OCI-LY7 (cell line): Measurements from ENCODE around the gene TTC9C. TPM values are rescaled to one million over a fixed set of nuclear protein-coding genes. Genes with fewer than 3 reads are reported as not detected.

ENCODE experiments used
- BruUV-seq: library from RNA; stranded (reverse); fragments of 400-500 nt; replicated peaks from 2 replicates; lab custom pipeline; 2021; lab: Mats Ljungman, UMichigan
- CTCF ChIA-PET: fragments of 300-600 bp; sonication (Branson Sonifier 250); formaldehyde crosslinking; loops from one replicate; lab custom pipeline; 2022; ENCODE audit warnings: antibody characterized with exemption; ENCODE audit not compliant: unreplicated experiment; lab: Charles Lee
- POLR2A ChIA-PET: fragments of 300-600 bp; sonication (Branson Sonifier 250); formaldehyde crosslinking; loops from one replicate; lab custom pipeline; 2022; ENCODE audit warnings: antibody characterized with exemption; lab: Charles Lee
- DNase-seq: peaks from one replicate; pipeline ENCODE4 v3.0.0-alpha.2; 2015; ENCODE audit warnings: low spot score
- H2AFZ ChIP-seq: fragments of 200-600 bp; sonication (generic), shearing (Covaris generic); 2 replicates; pipeline ENCODE4 v1.6.1; 2014; ENCODE audit warnings: mild to moderate bottlenecking, antibody characterized with exemption, low read length, moderate library complexity
- H3K27ac ChIP-seq: fragments of 200-600 bp; sonication (generic); 2 replicates; pipeline ENCODE4 v1.5.1; 2014; ENCODE audit warnings: mixed run types, low read depth, mild to moderate bottlenecking, moderate library complexity, low read length, inconsistent platforms; ENCODE audit not compliant: poor library complexity, severe bottlenecking
- H3K36me3 ChIP-seq: fragments of 200-600 bp; sonication (generic); 2 replicates; pipeline ENCODE4 v1.6.1; 2014; ENCODE audit warnings: mild to moderate bottlenecking, antibody characterized with exemption, low read length, moderate library complexity, mixed read lengths; ENCODE audit not compliant: insufficient read depth
- H3K4me1 ChIP-seq: fragments of 200-600 bp; sonication (generic); 2 replicates; pipeline ENCODE4 v1.5.1; 2014; ENCODE audit warnings: mild to moderate bottlenecking, low read length; ENCODE audit not compliant: insufficient read depth, poor library complexity, severe bottlenecking
- H3K4me2 ChIP-seq: fragments of 200-600 bp; sonication (generic); 2 replicates; pipeline ENCODE4 v1.6.1; 2014; ENCODE audit warnings: mild to moderate bottlenecking, low read length
- H3K4me3 ChIP-seq: fragments of 200-600 bp; sonication (generic); 2 replicates; pipeline ENCODE4 v1.5.1; 2014; ENCODE audit warnings: mild to moderate bottlenecking, low read depth, low read length; ENCODE audit not compliant: poor library complexity, severe bottlenecking
- H3K79me2 ChIP-seq: fragments of 200-600 bp; sonication (generic); 2 replicates; pipeline ENCODE4 v1.6.1; 2016; ENCODE audit warnings: low read depth, mild to moderate bottlenecking, low read length, moderate library complexity, mixed read lengths; ENCODE audit not compliant: insufficient read depth
- H3K9me2 ChIP-seq: fragments of 200-600 bp; sonication (generic); 2 replicates; pipeline ENCODE4 v1.6.1; 2016; ENCODE audit warnings: mild to moderate bottlenecking, low read length, mixed read lengths; ENCODE audit not compliant: insufficient read depth
- H3K9me3 ChIP-seq: fragments of 200-600 bp; sonication (generic); 2 replicates; pipeline ENCODE4 v1.6.1; 2014; ENCODE audit warnings: mild to moderate bottlenecking, mixed run types, low read length, mixed read lengths
- H4K20me1 ChIP-seq: fragments of 200-600 bp; sonication (generic); 2 replicates; pipeline ENCODE4 v1.6.1; 2014; ENCODE audit warnings: mild to moderate bottlenecking, antibody characterized with exemption, low read length, moderate library complexity, mixed read lengths; ENCODE audit not compliant: insufficient read depth
- CTCF ChIP-seq: fragments of 200-600 bp; sonication (generic); conservative IDR thresholded peaks from 2 replicates; pipeline ENCODE4 v1.5.1; 2014; ENCODE audit warnings: mild to moderate bottlenecking, antibody characterized with exemption, low read length, moderate library complexity, mixed read lengths
- EZH2phosphoT487 ChIP-seq: fragments of 200-600 bp; sonication (generic); IDR thresholded peaks from 2 replicates; pipeline ENCODE4 v1.6.1; 2018; ENCODE audit warnings: low read depth, borderline replicate concordance, mild to moderate bottlenecking, mixed run types, antibody characterized with exemption, low read length, moderate library complexity, mixed read lengths
- intact Hi-C: fragments of 100-400 bp; cut with micrococcal nuclease; formaldehyde crosslinking; loops from one replicate; pipeline ENCODE4 v1.10.0; 2022; ENCODE audit not compliant: unreplicated experiment
- total RNA-seq, 2 experiments: library from RNA; depleted of rRNA in 1 of 2; stranded (reverse); fragments of >200 nt in 1 of 2; shearing (Covaris generic) in 1 of 2; gene quantifications; 2 replicates each; pipeline ENCODE4 v1.2.3, GENCODE V29; 2014 to 2022

The TTC9C gene
- total RNA-seq, 2 experiments from 2014 or later: 51.7 to 70.2 TPM

DNA sequence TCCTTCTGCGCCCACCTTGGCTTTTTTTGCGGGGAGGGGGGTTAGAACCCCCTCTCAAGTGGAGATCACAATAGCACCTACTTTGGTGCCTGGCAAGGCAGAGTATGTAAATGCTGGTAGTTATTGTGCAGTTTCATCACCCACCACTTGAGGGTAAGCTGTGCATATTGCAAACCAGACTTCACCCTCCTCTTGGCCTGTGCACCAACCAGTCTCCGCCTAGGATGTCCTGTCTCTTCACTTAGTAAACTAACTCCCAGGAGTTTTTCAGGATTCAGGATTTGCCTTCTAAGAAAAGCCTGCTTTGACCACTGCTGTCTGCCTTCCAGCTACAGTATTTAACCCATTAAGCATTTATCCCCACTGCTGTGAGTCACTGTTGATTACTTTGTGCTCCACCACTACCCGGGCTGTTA lies 47.5 kb upstream of the TTC9C start:
- DNase-seq: peak; percentile 85
- Histone ChIP-seq H4K20me1 (no peaks in the 10 kb centered on the region), H3K79me2 (peaks cover 14% of the 10 kb centered on the region; the same call in 1 of the 2 replicates), H3K4me2 (peak overlapping the region; percentile 35; the same call in 1 of the 2 replicates), H2AFZ (peak overlapping the region; percentile 75), H3K9me3 (no peaks in the 10 kb centered on the region), H3K9me2 (no peaks in the 10 kb centered on the region), H3K4me3 (no peak overlapping the region), H3K36me3 (peaks cover 17% of the 10 kb centered on the region), H3K4me1 (peaks cover 35% of the 10 kb centered on the region), H3K27ac (peak overlapping the region; percentile 39)
- no TSS peak for BruUV-seq
- TF ChIP-seq EZH2phosphoT487: no peak
- TF ChIP-seq CTCF: peak; percentile 85
- intact Hi-C loops: loop anchor here (2.0 kb wide), 1 partner anchor 46 kb away; the partner anchor contains the start of gene HNRNPUL2
- ChIA-PET POLR2A (interaction anchor here (0.6 to 2.5 kb wide), 25 partner anchors 9 to 1003 kb away, joined by 3 to 13 read pairs (median 4); partner anchors contain the start of genes C11orf98, CSKMT, HNRNPUL2 and INTS5), CTCF (interaction anchor here (0.6 to 1.5 kb wide), 5 partner anchors 9 to 256 kb away, joined by 3 to 5 read pairs (median 3); partner anchors contain the start of genes C11orf98 and CSKMT)

DNA sequence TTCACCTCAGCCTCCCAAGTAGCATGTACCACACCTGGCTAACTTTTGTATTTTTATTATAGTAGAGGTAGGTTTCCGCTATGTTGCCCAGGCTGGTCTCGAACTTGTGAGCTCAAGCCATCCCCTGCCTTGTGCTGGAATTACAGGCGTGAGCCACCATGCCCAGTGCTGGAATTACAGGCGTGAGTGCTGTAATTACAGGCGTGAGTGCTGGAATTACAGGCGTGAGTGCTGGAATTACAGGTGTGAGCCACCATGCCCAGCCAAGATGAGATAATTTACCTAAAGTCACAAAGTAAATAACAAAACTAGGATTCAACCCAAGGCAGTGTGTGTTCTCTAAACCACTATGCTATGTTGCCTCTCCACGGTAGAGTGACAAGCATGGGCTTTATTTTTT lies 45.8 kb upstream of the TTC9C start:
- TF ChIP-seq CTCF (no peak), EZH2phosphoT487 (no peak)
- H3K79me2 ChIP-seq: peaks cover 14% of the 10 kb centered on the region; the same call in 1 of the 2 replicates
- intact Hi-C loops: no loop called here
- H3K9me2 ChIP-seq: no peaks in the 10 kb centered on the region
- no peak overlapping the region for H3K27ac ChIP-seq
- BruUV-seq: no TSS peak
- no peak overlapping the region for H3K4me2 ChIP-seq
- peaks cover 24% of the 10 kb centered on the region for H3K4me1 ChIP-seq
- POLR2A ChIA-PET: no interaction called here
- H4K20me1 ChIP-seq: no peaks in the 10 kb centered on the region
- H2AFZ ChIP-seq: no peak overlapping the region
- DNase-seq: no peak
- no peaks in the 10 kb centered on the region for H3K9me3 ChIP-seq
- peaks cover under 1% of the 10 kb centered on the region; the same call in 1 of the 2 replicates for H3K36me3 ChIP-seq
- no peak overlapping the region for H3K4me3 ChIP-seq
- CTCF ChIA-PET: interaction anchor here (1.0 kb wide), 1 partner anchor 71 kb away, joined by 5 read pairs; the partner anchor contains the start of gene ZBTB3
